ENCODE measurements around the gene PAX5.

Gene PAX5

GRCh38 chr9:36950389-36950788, 83.7 kb downstream of the PAX5 start:
- no peak for DNase-seq

DNA sequence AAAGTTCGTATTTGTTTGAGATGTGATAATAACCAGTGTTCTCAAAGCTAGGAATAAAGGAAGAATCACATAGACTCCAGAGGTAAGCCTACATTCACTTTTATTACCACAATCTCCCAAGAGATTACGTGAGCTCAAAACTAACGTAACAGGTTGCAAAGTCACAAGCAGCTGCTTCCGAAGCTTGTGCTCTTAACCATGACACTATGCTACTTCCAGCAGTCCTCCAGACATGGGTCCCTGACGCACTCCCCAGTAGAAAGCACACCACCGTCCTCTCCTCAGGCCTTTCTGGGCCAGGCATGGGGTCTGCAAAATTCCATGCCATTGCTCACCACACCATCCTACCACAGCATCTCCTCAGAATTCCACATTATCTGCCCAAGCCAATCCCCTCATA, 84.6 kb downstream of the PAX5 start:
- DNase-seq: no peak

- DNase-seq: no peak
Measured at GRCh38 chr9:36948051-36948450, 86.0 kb downstream of the PAX5 start.

DNA sequence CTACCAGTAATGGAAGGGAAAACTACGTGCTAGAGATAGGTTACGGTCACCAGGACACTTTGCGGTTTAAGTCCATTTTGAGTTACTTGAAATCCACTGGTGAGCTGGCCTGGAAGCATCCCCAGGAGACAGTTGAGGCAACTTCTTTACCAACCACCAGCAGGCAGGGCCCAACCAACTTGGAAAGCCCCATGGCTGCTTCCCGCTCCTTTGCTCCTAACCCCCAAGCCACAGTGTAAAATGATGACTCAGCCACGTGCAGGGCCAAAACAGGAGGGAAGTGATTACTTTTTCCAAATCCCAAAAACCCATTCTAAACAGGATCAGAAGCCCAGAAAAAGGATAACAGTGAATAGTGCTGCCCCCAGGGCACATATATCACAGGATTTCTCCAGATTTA, 87.4 kb downstream of the PAX5 start:
- no peak for DNase-seq

DNA sequence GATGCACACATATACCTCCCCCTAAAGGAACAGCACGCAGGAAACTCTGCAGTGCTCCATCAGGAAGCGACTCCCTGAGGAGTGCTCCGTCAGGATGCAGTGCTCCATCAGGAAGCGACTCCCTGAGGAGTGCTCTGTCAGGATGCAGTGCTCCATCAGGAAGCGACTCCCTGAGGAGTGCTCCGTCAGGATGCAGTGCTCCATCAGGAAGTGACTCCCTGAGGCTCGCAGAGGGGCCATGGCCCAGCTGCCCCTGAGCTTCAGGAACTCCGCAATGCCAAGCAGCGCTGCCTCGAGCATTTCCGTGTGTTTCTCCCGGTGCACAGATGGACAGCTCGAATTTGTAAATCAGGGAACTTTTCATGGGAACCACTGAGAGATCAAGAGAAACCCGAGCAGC, 88.1 kb downstream of the PAX5 start:
- DNase-seq: no peak

DNA sequence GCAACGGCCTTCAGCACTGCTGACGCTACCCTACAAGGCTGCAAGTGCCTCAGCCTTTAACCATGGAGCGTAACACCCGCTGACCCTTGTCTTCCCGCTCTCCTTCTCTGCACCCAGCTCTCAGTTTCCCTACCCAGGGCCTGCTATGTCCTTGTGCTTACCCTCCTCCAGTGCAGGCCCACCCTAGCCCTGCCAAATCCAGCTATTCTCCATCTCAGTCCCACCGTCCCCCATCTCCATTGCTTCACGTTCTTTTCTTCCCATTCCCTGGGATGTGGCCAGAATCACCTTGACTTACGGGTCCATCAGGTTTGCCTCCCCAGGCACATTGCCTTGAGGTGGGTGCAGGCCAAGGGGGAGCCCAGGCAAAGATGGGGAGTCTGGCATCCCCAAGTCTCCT, 91.2 kb downstream of the PAX5 start:
- DNase-seq: no peak

DNA sequence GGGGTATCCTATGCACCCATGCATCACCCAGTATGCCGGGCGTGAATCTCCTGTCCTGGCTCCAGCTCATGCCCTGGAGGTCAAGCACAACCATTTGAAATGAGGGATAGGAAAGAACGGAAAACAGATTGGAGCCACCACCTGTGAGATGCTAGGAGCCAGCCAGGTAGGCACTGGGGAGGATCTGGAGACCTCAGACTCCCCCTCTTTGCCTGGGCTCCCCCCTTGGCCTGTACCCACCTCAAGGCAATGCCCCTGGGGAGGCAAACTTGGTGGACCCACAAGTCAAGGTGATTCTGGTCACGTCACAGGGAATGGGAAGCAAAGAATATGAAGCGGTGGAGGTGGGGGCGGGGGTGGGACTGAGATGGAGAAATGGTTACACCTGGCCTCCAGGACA, 92.6 kb downstream of the PAX5 start:
- DNase-seq: no peak

DNA sequence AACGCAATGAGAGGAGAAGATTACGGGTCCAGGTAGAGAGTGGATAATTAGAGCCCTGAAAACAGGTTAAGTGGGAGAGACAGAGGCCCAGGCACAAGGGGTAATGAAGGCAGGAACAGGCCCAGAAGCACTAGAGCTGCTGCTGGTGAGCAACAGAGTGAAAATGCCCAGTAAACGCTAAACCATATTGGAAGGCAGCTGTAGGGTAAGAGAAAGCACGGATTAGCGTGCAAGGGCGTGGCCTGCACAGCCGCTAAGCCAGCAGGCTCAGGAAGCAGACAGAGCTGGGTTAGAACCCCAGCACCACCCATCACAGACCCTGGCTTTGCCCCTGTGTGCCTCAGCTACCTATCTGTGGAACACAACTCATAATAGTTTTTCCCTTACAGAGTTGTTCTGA, 93.2 kb downstream of the PAX5 start:
- no peak for DNase-seq

GRCh38 chr9:36940500-36940853, 93.6 kb downstream of the PAX5 start:
- DNase-seq: no peak

DNA sequence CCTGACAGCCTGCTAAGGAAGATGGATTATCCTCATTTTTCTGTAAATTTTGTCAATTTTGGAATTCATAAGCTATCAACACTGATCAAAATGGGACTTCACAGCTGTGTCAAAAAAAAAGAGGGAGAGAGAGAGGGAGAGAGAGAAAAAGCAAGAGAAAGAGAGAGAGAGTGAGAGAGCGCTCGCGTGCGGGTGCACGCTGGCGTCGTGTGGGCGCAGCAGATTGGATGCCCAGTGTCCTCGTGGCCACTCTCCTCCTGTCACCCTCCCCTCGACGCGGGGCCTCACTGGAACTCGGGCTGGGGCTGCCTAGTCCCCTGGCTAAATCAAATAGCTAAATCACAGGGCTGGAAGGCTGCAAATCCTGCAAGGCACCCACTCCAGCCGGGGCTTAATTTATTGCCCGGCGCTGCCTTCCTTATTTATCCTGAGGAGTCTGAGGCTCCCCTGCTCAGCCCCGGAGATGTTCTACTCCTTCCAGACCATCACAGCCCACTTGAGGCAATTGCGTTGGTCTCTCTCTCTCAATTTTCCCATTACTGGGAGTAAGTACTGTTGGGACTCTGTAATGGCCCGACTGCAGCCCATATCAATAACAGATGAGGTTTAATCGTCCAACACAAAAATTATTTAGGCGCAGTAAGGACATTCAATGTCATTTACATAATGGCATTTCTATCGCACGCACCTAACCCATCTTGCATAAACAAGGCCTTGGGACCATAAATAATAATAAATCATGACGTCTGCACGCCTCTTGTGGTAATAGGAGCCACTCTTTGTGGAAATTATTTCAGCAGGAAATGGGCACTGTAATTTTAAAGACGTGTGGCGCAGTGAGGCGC, 94.2 kb downstream of the PAX5 start:
- no peak for DNase-seq

- DNase-seq: no peak
Measured at GRCh38 chr9:36939214-36939613, 94.9 kb downstream of the PAX5 start.

DNA sequence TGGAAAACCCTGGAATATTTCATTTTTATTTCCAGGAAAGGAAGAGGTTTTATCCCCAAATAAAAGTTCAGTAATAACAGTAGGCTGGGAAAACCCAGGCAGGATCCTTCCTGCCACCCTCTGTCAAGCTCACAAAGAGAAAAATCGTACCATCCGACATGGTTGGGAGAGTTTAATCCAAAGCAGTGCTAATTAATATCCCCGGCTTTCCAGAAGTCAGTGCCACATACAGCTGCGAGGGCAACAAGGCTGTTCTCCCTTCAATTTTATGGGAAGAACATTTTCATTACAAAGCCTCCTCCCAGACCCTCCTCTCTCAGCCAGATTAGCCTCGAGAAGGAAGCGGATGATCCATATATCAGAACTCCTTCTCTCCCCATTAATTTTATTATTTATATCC, 95.5 kb downstream of the PAX5 start:
- no peak for DNase-seq

DNA sequence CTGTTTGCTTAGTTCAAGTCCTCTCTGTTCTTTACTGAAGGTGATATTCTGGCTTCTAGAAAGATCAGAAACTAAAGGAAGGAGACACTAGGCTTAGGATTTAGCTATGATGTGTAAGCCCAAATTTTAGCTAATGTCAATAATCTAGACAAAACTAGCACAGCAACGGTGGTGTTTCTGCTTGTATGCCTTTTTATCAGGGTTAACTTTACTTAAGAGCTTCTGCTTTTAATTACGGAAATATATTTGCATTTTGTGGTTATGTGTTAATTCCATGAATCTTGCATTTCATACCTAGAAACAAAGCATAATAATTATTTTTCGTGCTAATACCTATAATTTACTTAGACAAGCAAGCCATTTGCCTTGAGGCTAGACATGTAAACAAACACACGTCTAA, 96.1 kb downstream of the PAX5 start:
- no peak for DNase-seq

DNA sequence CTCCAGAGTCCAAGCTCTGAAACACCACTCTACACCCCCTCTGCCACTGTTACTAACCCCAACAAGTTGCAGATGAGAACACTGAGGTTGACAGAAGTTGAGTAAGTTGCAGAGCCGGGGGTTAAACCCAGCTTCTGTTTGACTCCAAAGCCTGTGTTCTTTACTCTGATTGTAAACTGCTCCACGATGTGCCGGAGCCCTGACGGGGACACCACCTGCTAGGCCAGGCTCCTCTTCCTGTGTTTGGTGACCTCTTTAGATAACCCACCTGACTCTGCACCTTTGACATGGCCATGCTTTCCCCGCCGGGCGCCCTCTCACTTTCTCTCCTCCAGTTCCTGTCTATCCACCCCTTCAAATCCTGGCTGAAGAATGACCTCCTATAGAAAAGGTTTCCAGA, 96.7 kb downstream of the PAX5 start:
- DNase-seq: no peak

DNA sequence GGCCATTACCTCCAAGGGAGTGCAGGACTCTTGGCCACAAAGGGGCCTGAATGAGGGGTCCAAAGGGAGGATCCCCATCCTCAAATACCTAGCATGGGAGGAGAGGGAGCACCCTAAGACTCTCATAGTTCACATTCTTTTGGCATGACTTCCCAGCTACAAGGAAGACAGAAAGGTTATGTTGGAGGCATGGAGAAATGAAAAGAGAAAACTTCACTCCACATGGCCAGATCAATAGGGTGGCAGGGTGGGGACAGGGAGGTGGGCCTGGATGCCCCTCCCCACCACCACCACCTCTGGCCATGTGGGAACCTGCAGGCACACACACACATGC, 97.6 kb downstream of the PAX5 start:
- no peak for DNase-seq

DNA sequence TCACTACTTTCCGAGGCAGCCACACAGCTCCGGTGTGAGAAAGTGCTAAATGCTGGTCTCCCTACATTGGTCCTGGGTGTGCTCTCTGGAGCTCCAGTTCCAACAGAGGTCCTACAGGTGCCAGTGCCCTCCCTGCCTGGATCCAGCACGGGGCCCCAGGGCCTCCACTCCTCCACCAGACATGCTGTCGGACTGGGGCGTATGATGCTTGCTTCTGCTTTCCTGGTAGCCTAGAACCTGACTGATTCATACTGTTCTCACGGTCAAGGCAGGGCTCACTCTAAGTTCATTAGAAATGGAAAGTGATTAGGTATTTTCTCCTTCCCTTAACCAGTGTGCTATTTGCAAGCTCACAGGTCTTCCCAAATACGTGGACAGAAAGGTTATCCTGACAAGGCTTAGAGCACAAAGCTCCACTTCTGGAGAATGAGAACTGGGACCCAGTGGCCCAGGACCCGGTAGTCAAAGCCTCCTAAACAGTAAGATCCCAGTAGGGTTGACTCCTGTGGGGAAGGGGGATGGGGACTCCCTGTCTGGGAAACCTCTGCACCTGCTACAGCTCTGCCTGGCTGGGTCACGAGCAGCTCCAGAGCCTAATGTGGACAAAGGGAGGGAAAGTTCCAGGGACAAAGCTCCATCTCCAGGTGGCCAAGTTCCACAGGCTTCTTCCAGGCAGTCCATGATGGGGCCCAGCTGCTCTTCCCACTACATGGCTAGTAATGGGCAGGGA, 98.1 kb downstream of the PAX5 start:
- no peak for DNase-seq

DNA sequence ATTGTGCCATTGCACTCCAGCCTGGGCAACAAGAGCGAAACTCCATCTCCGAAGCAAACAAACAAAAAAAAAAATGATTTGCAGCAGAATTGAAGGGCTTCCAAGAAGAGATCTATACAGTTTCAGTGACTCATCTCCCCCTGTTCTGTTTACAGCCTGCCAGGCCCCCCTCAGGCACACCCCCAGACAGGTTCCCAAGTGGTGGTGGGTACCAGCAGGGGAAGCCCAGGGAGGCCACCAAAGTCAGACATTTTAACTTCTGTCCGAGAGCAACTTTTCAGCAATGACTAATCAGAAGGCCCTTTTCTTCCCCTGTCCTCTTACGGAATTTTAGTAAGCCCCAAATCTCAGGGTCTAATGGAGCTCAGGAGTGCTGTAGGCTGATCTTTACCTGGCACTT, 98.7 kb downstream of the PAX5 start:
- DNase-seq: no peak

GRCh38 chr9:36934478-36935065, 99.5 kb downstream of the PAX5 start:
- DNase-seq: no peak

GRCh38 chr9:36933676-36934215, 100.3 kb downstream of the PAX5 start:
- DNase-seq: no peak

DNA sequence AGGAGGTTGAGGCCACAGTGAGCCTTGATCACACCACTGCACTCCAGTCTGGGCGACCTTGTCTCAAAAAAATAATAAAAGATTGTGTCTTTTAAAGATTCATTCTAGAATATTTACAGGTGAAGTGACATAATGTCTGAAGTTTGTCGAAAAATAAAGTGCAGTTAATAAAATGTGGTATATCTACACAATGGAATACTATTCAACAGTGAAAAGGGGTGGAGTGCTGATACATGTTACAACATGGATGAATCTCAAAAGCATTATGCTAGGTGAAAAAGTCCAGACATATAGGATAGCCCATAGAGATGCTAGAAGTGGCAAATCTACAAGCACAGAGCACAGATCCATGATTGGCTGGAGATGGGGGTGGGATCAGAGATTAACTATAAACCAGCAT, 101.9 kb downstream of the PAX5 start:
- no peak for DNase-seq

DNA sequence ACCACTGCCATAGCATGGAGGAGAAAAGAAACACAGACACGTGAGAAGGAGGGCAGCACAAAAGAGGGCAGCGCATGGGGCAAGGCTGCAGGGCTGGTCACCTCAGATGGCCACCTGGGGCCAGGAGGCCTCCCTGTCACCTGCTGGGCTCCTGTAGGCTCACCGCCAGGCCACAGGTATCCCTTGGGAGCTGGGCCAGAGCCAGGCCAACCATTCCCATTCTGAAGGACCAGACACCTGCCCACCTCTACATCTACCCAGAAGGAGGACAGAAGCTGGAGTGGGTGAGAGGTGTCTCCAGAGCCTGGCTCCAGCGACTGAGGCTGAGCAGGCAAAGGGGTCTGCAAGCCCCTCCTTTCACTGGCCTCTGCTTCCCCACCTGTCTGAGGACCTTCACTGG, 103.1 kb downstream of the PAX5 start:
- no peak for DNase-seq

GRCh38 chr9:36929350-36929675, 104.8 kb downstream of the PAX5 start:
- DNase-seq: no peak

DNA sequence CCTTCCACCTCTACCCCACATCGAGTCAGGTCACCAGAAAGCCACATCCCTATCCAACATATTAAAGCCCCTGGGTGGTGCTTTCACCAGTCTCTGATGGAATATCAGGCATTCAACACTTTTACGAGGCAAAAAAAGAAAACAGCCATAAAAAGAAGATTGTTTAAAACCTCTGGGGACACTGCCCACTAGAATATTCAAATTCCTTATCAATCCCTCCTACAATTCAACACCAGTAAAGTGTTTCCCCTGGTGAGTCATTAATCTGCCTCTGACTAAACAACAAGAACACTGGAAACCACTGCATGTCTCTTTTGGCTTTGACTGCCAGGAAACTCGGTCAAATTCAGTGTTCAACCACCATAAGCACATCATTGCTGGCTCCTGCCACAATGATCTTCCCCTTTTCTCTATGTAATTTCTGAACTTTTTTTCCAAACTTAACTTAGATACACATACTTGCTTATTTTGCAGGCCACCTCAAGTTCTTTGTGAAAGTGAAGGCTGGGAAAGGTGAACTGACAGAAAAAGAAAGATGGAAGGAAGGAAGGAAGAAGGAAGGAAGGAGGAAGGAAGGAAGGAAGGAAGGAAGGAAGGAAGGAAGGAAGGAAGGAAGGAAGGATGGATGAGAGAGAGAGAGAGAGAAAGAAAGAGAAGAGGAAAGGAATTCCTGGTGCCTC, 105.3 kb downstream of the PAX5 start:
- DNase-seq: no peak

DNA sequence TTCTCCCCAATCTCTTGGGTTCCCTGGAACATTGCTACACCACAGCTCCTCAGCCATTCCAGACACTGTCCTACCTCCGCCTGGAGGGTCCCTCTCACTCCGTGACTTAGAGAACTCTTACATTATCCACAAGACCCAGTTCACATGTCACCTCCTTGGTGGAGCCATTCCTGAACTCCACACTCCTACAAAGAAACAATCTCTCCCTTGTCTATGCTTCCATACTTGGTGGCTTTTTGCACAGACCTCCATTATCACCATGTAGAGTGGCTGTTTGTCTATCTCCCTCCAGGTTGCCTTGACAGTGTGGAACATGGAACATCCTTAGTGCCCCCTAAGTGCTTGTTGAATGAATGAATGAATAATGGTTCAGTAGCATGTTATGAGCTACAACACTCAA, 105.9 kb downstream of the PAX5 start:
- DNase-seq: no peak
